Choroid plexus epithelial cell (primary cell): ENCODE data around the gene ZNF75A.
"Not testable (repeated sequence)": the region's sequence is repeated elsewhere in the genome, so short reads cannot be mapped to it uniquely, and the experiment has no call there.

ENCODE experiments used
- DNase-seq: peaks from one replicate; pipeline ENCODE4 v3.0.0-alpha.2; 2010; ENCODE audit warnings: low read depth
- H3K4me3 ChIP-seq: 2 replicates; pipeline ENCODE4 v1.5.1; 2011; ENCODE audit warnings: low read depth, mild to moderate bottlenecking, control low read depth, low read length, moderate library complexity
- TF ChIP-seq, protein P1 (sequence below): conservative IDR thresholded peaks from 2 replicates; pipeline ENCODE4 v1.5.1; 2011; ENCODE audit warnings: low read depth, mild to moderate bottlenecking, control low read depth, inconsistent platforms, low read length, moderate library complexity

ZNF75A gene

DNA sequence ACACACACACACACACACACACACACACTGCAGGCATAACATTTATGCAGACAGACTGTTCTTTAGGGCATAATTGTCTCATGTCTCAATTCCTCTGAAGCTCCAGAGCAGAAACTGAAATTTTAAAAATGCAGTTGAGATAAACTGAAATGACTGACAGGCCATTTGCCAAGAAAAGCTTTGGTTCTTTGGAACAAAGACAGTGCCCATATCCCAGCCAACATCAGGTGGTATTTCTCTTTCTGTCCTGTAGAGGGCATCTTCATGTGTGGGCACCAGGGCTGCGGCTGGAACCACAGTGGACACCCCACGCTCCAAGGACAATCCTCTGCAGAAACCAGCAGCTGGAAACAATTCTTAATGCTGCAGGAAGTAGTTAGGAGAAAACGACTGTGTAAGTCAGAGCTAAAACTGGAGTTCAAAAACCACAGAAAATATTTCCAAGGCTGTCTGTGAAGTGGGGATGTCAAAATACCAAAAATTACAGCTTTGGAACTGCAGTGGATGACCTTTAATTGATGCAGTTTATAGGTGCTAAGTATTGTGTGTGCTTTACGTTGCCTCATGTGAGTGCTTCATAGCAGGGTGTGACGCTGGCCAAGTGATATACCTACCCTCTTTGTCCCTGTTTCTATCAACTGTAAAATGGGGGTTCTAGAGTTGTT lies 38.3 kb upstream of the ZNF75A start:
- TF ChIP-seq, protein P1, sequence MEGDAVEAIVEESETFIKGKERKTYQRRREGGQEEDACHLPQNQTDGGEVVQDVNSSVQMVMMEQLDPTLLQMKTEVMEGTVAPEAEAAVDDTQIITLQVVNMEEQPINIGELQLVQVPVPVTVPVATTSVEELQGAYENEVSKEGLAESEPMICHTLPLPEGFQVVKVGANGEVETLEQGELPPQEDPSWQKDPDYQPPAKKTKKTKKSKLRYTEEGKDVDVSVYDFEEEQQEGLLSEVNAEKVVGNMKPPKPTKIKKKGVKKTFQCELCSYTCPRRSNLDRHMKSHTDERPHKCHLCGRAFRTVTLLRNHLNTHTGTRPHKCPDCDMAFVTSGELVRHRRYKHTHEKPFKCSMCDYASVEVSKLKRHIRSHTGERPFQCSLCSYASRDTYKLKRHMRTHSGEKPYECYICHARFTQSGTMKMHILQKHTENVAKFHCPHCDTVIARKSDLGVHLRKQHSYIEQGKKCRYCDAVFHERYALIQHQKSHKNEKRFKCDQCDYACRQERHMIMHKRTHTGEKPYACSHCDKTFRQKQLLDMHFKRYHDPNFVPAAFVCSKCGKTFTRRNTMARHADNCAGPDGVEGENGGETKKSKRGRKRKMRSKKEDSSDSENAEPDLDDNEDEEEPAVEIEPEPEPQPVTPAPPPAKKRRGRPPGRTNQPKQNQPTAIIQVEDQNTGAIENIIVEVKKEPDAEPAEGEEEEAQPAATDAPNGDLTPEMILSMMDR = peak; percentile 64
- peak; percentile 53 for DNase-seq
- H3K4me3 ChIP-seq = no peak overlapping the region

GRCh38 chr16:3268294-3268693 lies 37.0 kb upstream of the ZNF75A start:
- DNase-seq = no peak
- TF ChIP-seq, protein P1 = no peak
- no peak overlapping the region for H3K4me3 ChIP-seq

DNA sequence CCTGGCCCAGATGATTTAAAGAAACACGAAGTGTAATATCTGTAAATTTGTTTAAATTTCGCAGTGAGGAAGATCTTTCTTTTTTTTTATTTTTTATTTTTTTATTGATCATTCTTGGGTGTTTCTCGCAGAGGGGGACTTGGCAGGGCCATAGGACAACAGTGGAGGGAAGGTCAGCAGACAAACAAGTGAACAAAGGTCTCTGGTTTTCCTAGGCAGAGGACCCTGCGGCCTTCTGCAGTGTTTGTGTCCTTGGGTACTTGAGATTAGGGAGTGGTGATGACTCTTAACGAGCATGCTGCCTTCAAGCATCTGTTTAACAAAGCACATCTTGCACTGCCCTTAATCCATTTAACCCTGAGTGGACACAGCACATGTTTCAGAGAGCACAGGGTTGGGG lies 34.6 kb upstream of the ZNF75A start:
- not testable (repeated sequence) for H3K4me3 ChIP-seq, DNase-seq

DNA sequence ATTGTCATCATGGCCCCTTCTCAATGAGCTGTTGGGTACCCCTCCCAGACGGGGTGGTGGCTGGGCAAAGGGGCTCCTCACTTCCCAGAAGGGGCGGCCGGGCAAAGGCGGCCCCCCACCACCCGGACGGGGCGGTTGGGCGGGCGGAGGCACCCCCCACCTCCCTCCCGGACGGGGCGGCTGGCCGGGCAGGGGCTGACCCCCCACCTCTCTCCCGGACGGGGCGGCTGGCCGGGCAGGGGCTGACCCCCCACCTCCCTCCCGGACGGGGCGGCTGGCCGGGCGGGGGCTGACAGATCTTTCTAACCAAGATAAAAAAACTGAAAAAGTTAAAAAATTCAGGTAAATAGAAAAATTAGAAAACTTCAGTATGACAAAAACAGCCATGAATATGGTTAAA lies 34.0 kb upstream of the ZNF75A start:
- not testable (repeated sequence) for DNase-seq, H3K4me3 ChIP-seq

DNA sequence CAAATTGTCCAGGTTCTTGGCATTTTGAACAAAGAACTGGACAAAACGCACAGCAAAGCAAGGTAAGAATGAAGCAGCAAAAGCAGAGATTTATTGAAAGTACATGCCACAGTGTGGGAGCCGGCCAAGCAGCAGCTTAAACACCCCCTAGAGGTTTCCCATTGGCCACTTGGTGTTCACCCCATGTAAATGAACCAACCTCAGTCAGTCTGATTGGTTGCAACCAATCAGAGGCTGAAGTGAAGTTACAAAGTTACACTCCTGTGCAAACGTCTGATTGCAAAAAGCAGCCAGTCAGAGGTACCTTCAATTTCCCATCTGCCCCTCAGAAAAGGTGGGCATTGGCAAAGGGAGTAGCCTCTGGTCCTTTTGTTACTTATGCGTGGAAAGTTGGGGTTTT lies 30.8 kb upstream of the ZNF75A start:
- no peak overlapping the region for H3K4me3 ChIP-seq
- peak; percentile 27 for DNase-seq
- TF ChIP-seq, protein P1 = no peak

DNA sequence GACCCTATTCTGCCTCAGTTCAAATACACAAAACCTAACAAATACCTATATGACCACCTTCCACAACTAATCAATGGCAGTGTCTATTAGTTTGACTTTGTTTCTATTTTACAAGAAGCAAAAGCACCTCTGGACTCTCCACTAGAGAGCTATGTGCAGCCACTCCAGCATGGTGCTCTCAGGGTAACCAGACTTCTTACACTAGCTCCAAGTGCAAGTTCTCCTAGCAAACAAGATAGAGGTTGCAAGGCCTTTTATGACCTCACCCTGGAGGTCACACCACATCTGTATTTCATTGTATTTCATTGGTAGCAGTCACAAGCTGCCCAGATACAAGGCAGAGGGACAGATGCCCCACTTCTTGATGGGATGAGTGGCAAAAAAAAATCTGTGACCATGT lies 30.4 kb upstream of the ZNF75A start:
- no peak overlapping the region for H3K4me3 ChIP-seq
- TF ChIP-seq, protein P1 = no peak
- no peak for DNase-seq

DNA sequence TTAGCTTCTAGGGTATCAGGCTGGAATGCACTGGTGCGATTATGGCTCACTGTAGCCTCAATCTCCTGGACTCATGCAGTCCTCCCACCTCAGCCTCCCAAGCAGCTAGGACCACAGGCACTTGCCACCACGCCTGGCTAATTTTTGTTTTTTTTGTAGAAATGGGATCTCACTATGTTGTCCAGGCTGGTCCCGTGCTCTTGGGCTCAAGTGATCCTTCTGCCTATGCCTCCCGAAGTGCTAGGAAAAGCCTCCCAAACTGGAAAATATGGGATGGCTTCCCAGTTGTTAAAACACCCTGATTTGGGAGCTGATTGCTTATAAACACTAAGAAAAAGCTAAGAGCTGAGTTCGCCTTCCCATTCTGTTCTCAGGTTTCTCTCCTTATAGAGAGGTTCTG lies 28.6 kb upstream of the ZNF75A start:
- TF ChIP-seq, protein P1 = no peak
- no peak for DNase-seq
- H3K4me3 ChIP-seq = no peak overlapping the region

GRCh38 chr16:3281222-3281820 lies 24.0 kb upstream of the ZNF75A start:
- H3K4me3 ChIP-seq = no peak overlapping the region
- TF ChIP-seq, protein P1 = no peak
- no peak for DNase-seq
